ENCODE results near the gene TRPM5.

Gene TRPM5

GRCh38 chr11:2425506-2425905, 18.8 kb downstream of the TRPM5 start:
- no peak for DNase-seq (ENCODE audit: low read depth, low spot score)
- no peak for TF ChIP-seq CTCF (IDR thresholded peaks at IDR 0.05; ENCODE audit: insufficient read depth, low read length, missing control alignments)
- H3K4me3 ChIP-seq (ENCODE audit: low read depth, low read length) = no peak overlapping the region
- ChIA-PET POLR2A (no interaction called here), CTCF (interaction anchor here (0.7 to 13.3 kb wide), 8 partner anchors 25 to 467 kb away, joined by 3 to 381 read pairs (median 8); partner anchors contain the start of genes C11orf21, TSPAN32 and TSSC4)

GRCh38 chr11:2424811-2425495, 19.4 kb downstream of the TRPM5 start:
- no peak for DNase-seq (ENCODE audit: low read depth, low spot score)
- H3K4me3 ChIP-seq (ENCODE audit: low read depth, low read length) = no peak overlapping the region
- TF ChIP-seq CTCF (IDR thresholded peaks at IDR 0.05; ENCODE audit: insufficient read depth, low read length, missing control alignments) = no peak
- CTCF ChIA-PET = interaction anchor here (0.7 to 13.3 kb wide), 8 partner anchors 104 to 468 kb away, joined by 3 to 381 read pairs (median 17); partner anchors contain the start of genes C11orf21 and TSPAN32
- POLR2A ChIA-PET = no interaction called here

GRCh38 chr11:2423157-2424025, 20.9 kb downstream of the TRPM5 start:
- POLR2A ChIA-PET = no interaction called here
- H3K4me3 ChIP-seq (ENCODE audit: low read depth, low read length) = no peak overlapping the region
- no peak for TF ChIP-seq CTCF (IDR thresholded peaks at IDR 0.05; ENCODE audit: insufficient read depth, low read length, missing control alignments)
- DNase-seq (ENCODE audit: low read depth, low spot score) = no peak
- CTCF ChIA-PET = interaction anchor here (0.6 to 13.3 kb wide), 11 partner anchors 10 to 469 kb away, joined by 3 to 381 read pairs (median 6); partner anchors contain the start of genes C11orf21 and TSPAN32

- CTCF ChIA-PET = interaction anchor here (0.9 to 13.3 kb wide), 9 partner anchors 10 to 266 kb away, joined by 3 to 381 read pairs (median 24); partner anchors contain the start of genes C11orf21 and TSPAN32
Observed at GRCh38 chr11:2422461-2423156, 21.7 kb downstream of the TRPM5 start.

GRCh38 chr11:2421996-2422395, 22.3 kb downstream of the TRPM5 start:
- TF ChIP-seq CTCF (IDR thresholded peaks at IDR 0.05; ENCODE audit: insufficient read depth, low read length, missing control alignments) = no peak
- no peak overlapping the region for H3K4me3 ChIP-seq (ENCODE audit: low read depth, low read length)
- DNase-seq (ENCODE audit: low read depth, low spot score) = no peak
- ChIA-PET POLR2A (no interaction called here), CTCF (interaction anchor here (1.1 to 13.3 kb wide), 13 partner anchors 9 to 256 kb away, joined by 4 to 381 read pairs (median 33); partner anchors contain the start of genes C11orf21, TSPAN32 and TSSC4)

More at GRCh38 chr11:2422461-2423156, 21.7 kb downstream of the TRPM5 start:
- DNase-seq (ENCODE audit: low read depth, low spot score) = no peak
- H3K4me3 ChIP-seq (ENCODE audit: low read depth, low read length) = no peak overlapping the region
- TF ChIP-seq CTCF (IDR thresholded peaks at IDR 0.05; ENCODE audit: insufficient read depth, low read length, missing control alignments) = no peak
- POLR2A ChIA-PET = no interaction called here

All from AG04449 (cell line).